Neural crest cell (in vitro differentiated cells): ENCODE results near the gene GLRX2. TPM values are rescaled to one million over a fixed set of nuclear protein-coding genes. Genes with fewer than 3 reads are reported as not detected.

ENCODE experiments used
- DNase-seq: peaks from one replicate; pipeline ENCODE4 v3.0.0; 2021; ENCODE audit warnings: low read depth, mixed read lengths, low spot score
- H3K27ac Mint-ChIP-seq: one replicate; pipeline ENCODE4 v1.8.0; 2021; ENCODE audit warnings: mild to moderate bottlenecking, mixed read lengths; ENCODE audit not compliant: unreplicated experiment
- H3K27me3 Mint-ChIP-seq: 2 replicates; pipeline ENCODE4 v1.8.0; 2021; ENCODE audit warnings: low read depth, mild to moderate bottlenecking, mixed read lengths
- H3K36me3 Mint-ChIP-seq: 2 replicates; pipeline ENCODE4 v1.8.0; 2021; ENCODE audit warnings: low read depth, mild to moderate bottlenecking, mixed read lengths
- H3K4me1 Mint-ChIP-seq: 2 replicates; pipeline ENCODE4 v1.8.0; 2021; ENCODE audit warnings: mixed read lengths
- H3K4me3 Mint-ChIP-seq: one replicate; pipeline ENCODE4 v1.8.0; 2021; ENCODE audit warnings: mild to moderate bottlenecking, mixed read lengths
- H3K9me3 Mint-ChIP-seq: 2 replicates; pipeline ENCODE4 v1.8.0; 2021; ENCODE audit warnings: mixed read lengths
- CTCF ChIP-seq: fragments of 200-600 bp; sonication (generic); conservative IDR thresholded peaks from 2 replicates; pipeline ENCODE4 v1.5.0; 2021; ENCODE audit warnings: antibody characterized with exemption, mild to moderate bottlenecking
- total RNA-seq: library from RNA; stranded (reverse); gene quantifications from 2 replicates; pipeline ENCODE4 v1.2.1, GENCODE V29; 2021

The GLRX2 gene
- total RNA-seq, 1 donor from 2014 or later = 18.3 TPM

- Mint-ChIP-seq H3K27me3 (no peaks in the 10 kb centered on the region), H3K36me3 (peaks cover 11% of the 10 kb centered on the region), H3K4me3 (peak overlapping the region; percentile 0), H3K4me1 (peaks cover 24% of the 10 kb centered on the region), H3K27ac (no peak overlapping the region), H3K9me3 (no peaks in the 10 kb centered on the region)
- no peak for DNase-seq
- TF ChIP-seq CTCF = no peak
These were observed 39.3 kb downstream of the GLRX2 start for GRCh38 chr1:193065954-193066353.

GRCh38 chr1:193062698-193063463 lies 42.3 kb downstream of the GLRX2 start:
- H3K9me3 Mint-ChIP-seq = no peaks in the 10 kb centered on the region
- peaks cover 11% of the 10 kb centered on the region for H3K36me3 Mint-ChIP-seq
- H3K27me3 Mint-ChIP-seq = no peaks in the 10 kb centered on the region
- no peak overlapping the region for H3K27ac Mint-ChIP-seq
- no peak for TF ChIP-seq CTCF
- H3K4me3 Mint-ChIP-seq = peak overlapping the region; percentile 62
- no peak for DNase-seq
- H3K4me1 Mint-ChIP-seq = peaks cover 34% of the 10 kb centered on the region

- no peaks in the 10 kb centered on the region for H3K9me3 Mint-ChIP-seq
- TF ChIP-seq CTCF = no peak
- H3K27me3 Mint-ChIP-seq = no peaks in the 10 kb centered on the region
- no peak for DNase-seq
- H3K36me3 Mint-ChIP-seq = peaks cover 7% of the 10 kb centered on the region
- H3K4me3 Mint-ChIP-seq = peak overlapping the region; percentile 98
- peak overlapping the region; percentile 46 for H3K27ac Mint-ChIP-seq
- H3K4me1 Mint-ChIP-seq = peaks cover 36% of the 10 kb centered on the region
These were observed 44.3 kb downstream of the GLRX2 start for GRCh38 chr1:193060938-193061337.

GRCh38 chr1:193060406-193060805 lies 44.8 kb downstream of the GLRX2 start:
- no peaks in the 10 kb centered on the region for H3K27me3 Mint-ChIP-seq
- peaks cover 36% of the 10 kb centered on the region for H3K4me1 Mint-ChIP-seq
- no peaks in the 10 kb centered on the region for H3K9me3 Mint-ChIP-seq
- H3K4me3 Mint-ChIP-seq = peak overlapping the region; percentile 98
- H3K36me3 Mint-ChIP-seq = peaks cover 7% of the 10 kb centered on the region
- peak overlapping the region; percentile 93 for H3K27ac Mint-ChIP-seq
- no peak for DNase-seq
- TF ChIP-seq CTCF = no peak

- no peaks in the 10 kb centered on the region for H3K27me3 Mint-ChIP-seq
- no peak for DNase-seq
- H3K4me1 Mint-ChIP-seq = peaks cover 36% of the 10 kb centered on the region
- peak overlapping the region; percentile 100 for H3K27ac Mint-ChIP-seq
- no peaks in the 10 kb centered on the region for H3K9me3 Mint-ChIP-seq
- H3K36me3 Mint-ChIP-seq = peaks cover 7% of the 10 kb centered on the region
- no peak for TF ChIP-seq CTCF
- H3K4me3 Mint-ChIP-seq = peak overlapping the region; percentile 98
These were observed 45.2 kb downstream of the GLRX2 start for GRCh38 chr1:193060115-193060403.
